Esophagus muscularis mucosa (tissue), 4 donors: ENCODE measurements around the gene PRKAR2A. TPM values are rescaled to one million over a fixed set of nuclear protein-coding genes. Genes with fewer than 3 reads are reported as not detected.

Experiments
- DNase-seq: peaks from one replicate; pipeline ENCODE4 v3.0.0-alpha.2; 2017; ENCODE audit errors: extremely low spot score
- H3K27ac ChIP-seq, 4 donors: fragments of 200-600 bp; sonication (generic); replicated peaks in 1 of 4; 1 replicate in 3 of 4; 2 replicates in 1 of 4; pipeline ENCODE4 v1.5.1; 2016 to 2019; ENCODE audit warnings: mild to moderate bottlenecking in 1 of 4
- H3K27me3 ChIP-seq, 4 donors: fragments of 200-600 bp; sonication (generic); one replicate each; pipeline versions ENCODE4 v1.5.1 to v1.6.0; 2016 to 2019
- H3K36me3 ChIP-seq, 4 donors: fragments of 200-600 bp; sonication (generic); one replicate each; pipeline ENCODE4 v1.5.1; 2016 to 2019
- H3K4me1 ChIP-seq, 4 donors: fragments of 200-600 bp; sonication (generic); one replicate each; pipeline ENCODE4 v1.5.1; 2016 to 2019
- H3K4me3 ChIP-seq, 4 donors: fragments of 200-600 bp; sonication (generic); 1 replicate in 2 of 4; 2 replicates in 2 of 4; pipeline ENCODE4 v1.5.1; 2016 to 2019; ENCODE audit warnings: mild to moderate bottlenecking in 4 of 4, moderate library complexity in 1 of 4
- H3K9me3 ChIP-seq, 4 donors: fragments of 200-600 bp; sonication (generic); 1 replicate in 3 of 4; 2 replicates in 1 of 4; pipeline ENCODE4 v1.5.1; 2016 to 2019
- EP300 ChIP-seq: sonication (generic); formaldehyde crosslinking; IDR thresholded peaks from one replicate; pipeline ENCODE4 v1.6.1; 2017; ENCODE audit warnings: antibody characterized with exemption
- POLR2A ChIP-seq: fragments of 450-650 bp; IDR thresholded peaks from one replicate; pipeline ENCODE4 v1.6.1; 2017; ENCODE audit warnings: antibody characterized with exemption, moderate library complexity, mild to moderate bottlenecking, low read depth
- POLR2AphosphoS5 ChIP-seq, 2 donors: sonication (generic); formaldehyde crosslinking; IDR thresholded peaks; one replicate each; pipeline ENCODE4 v1.6.1; 2017; ENCODE audit warnings: antibody characterized with exemption in 2 of 2
- WGBS: methylation state at CpG from one replicate; pipeline ENCODE4 v1.1.5; 2018; 5-methylcytosine and 5-hydroxymethylcytosine counted together
- intact Hi-C: fragments of 100-400 bp; cut with DNase I; formaldehyde crosslinking; loops from one replicate; pipeline ENCODE4 v1.15.1; 2023
- total RNA-seq, 4 donors: library from RNA; depleted of rRNA; stranded (reverse); fragments of >200 nt; gene quantifications; one replicate each; pipeline versions ENCODE4 v1.1.0 to v1.2.1, GENCODE V29; 2016
- TF ChIP-seq, protein P1 (sequence below), 3 experiments: fragments of 200-600 bp in 2 of 3; fragments of 450-650 bp in 1 of 3; sonication (generic) in 2 of 3; IDR thresholded peaks; one replicate each; pipeline ENCODE4 v1.5.1; 2017 to 2019; ENCODE audit warnings: antibody characterized with exemption in 3 of 3, mild to moderate bottlenecking in 2 of 3, moderate library complexity in 1 of 3

The PRKAR2A gene
- total RNA-seq, 4 donors from 2014 or later = 30.7 to 43.3 (median 34.2) TPM

DNA sequence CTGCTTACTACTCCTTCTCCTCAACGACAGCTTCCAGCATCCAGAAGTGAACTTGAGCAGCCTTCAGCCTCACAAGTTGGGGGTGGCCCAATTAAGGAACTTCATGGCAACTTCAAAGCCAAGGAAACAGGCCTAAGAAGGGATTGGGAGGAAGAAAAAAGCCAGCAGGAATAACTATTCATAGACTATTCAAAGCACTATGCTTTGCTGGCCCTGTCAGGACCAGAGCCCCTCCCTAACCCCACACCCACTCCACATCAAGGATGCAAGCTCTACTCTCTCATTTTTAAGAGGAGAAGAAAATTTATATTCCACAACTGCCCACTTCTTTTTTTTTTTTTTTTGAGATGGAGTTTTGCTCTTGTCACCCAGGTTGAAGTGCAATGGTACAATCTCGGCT is 10.0 kb upstream of the PRKAR2A start:
- DNase-seq = no peak
- Histone ChIP-seq H3K27ac (no peak overlapping the region), H3K4me3 (no peak overlapping the region), H3K9me3 (no peaks in the 10 kb centered on the region), H3K36me3 (peaks cover 31 to 77% (median 67%) of the 10 kb centered on the region in 4 donors), H3K4me1 (no peaks in the 10 kb centered on the region), H3K27me3 (no peaks in the 10 kb centered on the region)
- intact Hi-C loops = no loop called here
- TF ChIP-seq POLR2A (no peak), POLR2AphosphoS5 (IDR thresholded peaks at IDR 0.05) (no peak), EP300 (no peak)
- TF ChIP-seq, protein P1, sequence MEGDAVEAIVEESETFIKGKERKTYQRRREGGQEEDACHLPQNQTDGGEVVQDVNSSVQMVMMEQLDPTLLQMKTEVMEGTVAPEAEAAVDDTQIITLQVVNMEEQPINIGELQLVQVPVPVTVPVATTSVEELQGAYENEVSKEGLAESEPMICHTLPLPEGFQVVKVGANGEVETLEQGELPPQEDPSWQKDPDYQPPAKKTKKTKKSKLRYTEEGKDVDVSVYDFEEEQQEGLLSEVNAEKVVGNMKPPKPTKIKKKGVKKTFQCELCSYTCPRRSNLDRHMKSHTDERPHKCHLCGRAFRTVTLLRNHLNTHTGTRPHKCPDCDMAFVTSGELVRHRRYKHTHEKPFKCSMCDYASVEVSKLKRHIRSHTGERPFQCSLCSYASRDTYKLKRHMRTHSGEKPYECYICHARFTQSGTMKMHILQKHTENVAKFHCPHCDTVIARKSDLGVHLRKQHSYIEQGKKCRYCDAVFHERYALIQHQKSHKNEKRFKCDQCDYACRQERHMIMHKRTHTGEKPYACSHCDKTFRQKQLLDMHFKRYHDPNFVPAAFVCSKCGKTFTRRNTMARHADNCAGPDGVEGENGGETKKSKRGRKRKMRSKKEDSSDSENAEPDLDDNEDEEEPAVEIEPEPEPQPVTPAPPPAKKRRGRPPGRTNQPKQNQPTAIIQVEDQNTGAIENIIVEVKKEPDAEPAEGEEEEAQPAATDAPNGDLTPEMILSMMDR (IDR thresholded peaks at IDR 0.05) = no peak
- WGBS = 68% methylated on average over 2 of the region's 2 CpGs

GRCh38 chr3:48856469-48856868 is 8.8 kb upstream of the PRKAR2A start:
- H3K36me3 ChIP-seq = peaks cover 20 to 66% (median 58%) of the 10 kb centered on the region in 4 donors
- 69% methylated on average over 4 of the region's 4 CpGs for WGBS
- H3K4me1 ChIP-seq = no peaks in the 10 kb centered on the region
- intact Hi-C loops = no loop called here
- H3K9me3 ChIP-seq = no peaks in the 10 kb centered on the region
- no peaks in the 10 kb centered on the region for H3K27me3 ChIP-seq
- H3K27ac ChIP-seq = no peak overlapping the region
- no peak overlapping the region for H3K4me3 ChIP-seq
- no peak for DNase-seq
- TF ChIP-seq POLR2AphosphoS5 (IDR thresholded peaks at IDR 0.05) = no peak
- no peak for TF ChIP-seq POLR2A
- TF ChIP-seq, protein P1 (IDR thresholded peaks at IDR 0.05) = no peak
- TF ChIP-seq EP300 = no peak

DNA sequence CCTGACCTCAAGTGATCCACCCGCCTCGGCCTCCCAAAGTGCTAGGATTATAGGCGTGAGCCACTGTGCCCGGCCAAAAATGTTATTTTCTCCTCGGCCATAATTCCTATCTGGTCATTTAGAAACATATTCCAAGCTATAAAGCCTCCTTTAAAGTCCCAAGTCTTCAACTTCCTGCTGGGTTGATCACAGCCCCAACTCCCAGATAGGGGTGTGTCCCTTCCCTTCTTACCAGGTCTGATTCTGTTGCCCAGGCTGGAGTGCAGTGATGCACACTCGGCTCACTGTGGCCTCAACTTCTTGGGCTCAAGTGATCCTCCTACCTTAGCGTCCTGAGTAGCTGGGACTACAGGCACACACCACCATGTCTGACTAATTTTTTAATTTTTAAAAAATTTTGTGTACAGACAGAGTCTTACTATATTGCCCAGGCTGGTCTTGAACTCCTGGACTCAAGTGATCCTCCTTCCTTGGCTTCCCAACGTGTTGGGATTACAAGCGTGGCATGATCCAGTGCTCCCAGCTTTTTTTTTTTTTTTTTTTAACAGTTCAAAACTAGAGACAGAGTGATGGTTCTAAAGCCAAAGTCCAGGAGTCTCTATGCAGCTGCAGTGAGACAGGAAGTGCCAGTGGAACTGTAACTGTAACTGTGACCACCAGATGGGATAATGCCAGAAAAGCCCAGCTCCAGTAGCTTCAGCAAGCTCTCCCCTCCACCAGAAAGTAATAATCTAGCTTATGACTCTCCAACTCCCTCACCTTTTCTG is 8.2 kb upstream of the PRKAR2A start:
- Histone ChIP-seq H3K9me3 (no peaks in the 10 kb centered on the region), H3K27me3 (no peaks in the 10 kb centered on the region), H3K27ac (no peak overlapping the region), H3K36me3 (peaks cover 16 to 60% (median 52%) of the 10 kb centered on the region in 4 donors), H3K4me3 (no peak overlapping the region), H3K4me1 (no peaks in the 10 kb centered on the region)
- no peak for TF ChIP-seq POLR2A
- TF ChIP-seq, protein P1 (IDR thresholded peaks at IDR 0.05) = no peak
- no peak for TF ChIP-seq EP300
- TF ChIP-seq POLR2AphosphoS5 (IDR thresholded peaks at IDR 0.05) = no peak
- intact Hi-C loops = no loop called here
- 84% methylated on average over 9 of the region's 9 CpGs for WGBS
- DNase-seq = no peak

- no peaks in the 10 kb centered on the region for H3K9me3 ChIP-seq
- no peaks in the 10 kb centered on the region for H3K27me3 ChIP-seq
- 96% methylated on average over 5 of the region's 5 CpGs for WGBS
- no peak overlapping the region for H3K27ac ChIP-seq
- H3K36me3 ChIP-seq = peaks cover 0 to 30% (median 24%) of the 10 kb centered on the region in 4 donors
- no peak for TF ChIP-seq EP300
- TF ChIP-seq POLR2A = no peak
- no peak for TF ChIP-seq POLR2AphosphoS5 (IDR thresholded peaks at IDR 0.05)
- TF ChIP-seq, protein P1 (IDR thresholded peaks at IDR 0.05) = no peak
- no peak for DNase-seq
- intact Hi-C loops = no loop called here
- peaks cover 0 to 11% (median 8%) of the 10 kb centered on the region in 4 donors for H3K4me1 ChIP-seq
- no peak overlapping the region for H3K4me3 ChIP-seq
Measured at GRCh38 chr3:48852151-48852550, 4.5 kb upstream of the PRKAR2A start.
